Tibial artery (tissue), 4 donors: ENCODE measurements around the gene PPM1J.
"Not testable (repeated sequence)": the region's sequence is repeated elsewhere in the genome, so short reads cannot be mapped to it uniquely, and the experiment has no call there.

Source experiments
- DNase-seq, 2 donors: peaks; one replicate each; pipeline ENCODE4 v3.0.0-alpha.2; 2019
- H3K27ac ChIP-seq, 2 donors: fragments of 200-600 bp; sonication (generic) in 1 of 2; 1 replicate in 1 of 2; 2 replicates in 1 of 2; pipeline ENCODE4 v1.5.1; 2018 to 2019; ENCODE audit warnings: mild to moderate bottlenecking in 1 of 2
- H3K27me3 ChIP-seq, 2 donors: fragments of 200-600 bp; sonication (generic) in 1 of 2; one replicate each; pipeline versions ENCODE4 v1.5.1 to v1.6.0; 2016 to 2019
- H3K36me3 ChIP-seq, 3 donors: fragments of 200-600 bp; sonication (generic) in 2 of 3; one replicate each; pipeline ENCODE4 v1.5.1; 2016 to 2019; ENCODE audit warnings: mild to moderate bottlenecking in 2 of 3
- H3K4me1 ChIP-seq, 4 donors: fragments of 200-600 bp; sonication (generic) in 2 of 4; 1 replicate in 3 of 4; 2 replicates in 1 of 4; pipeline ENCODE4 v1.5.1; 2016 to 2019
- H3K4me3 ChIP-seq, 2 donors: fragments of 200-600 bp; sonication (generic) in 1 of 2; 1 replicate in 1 of 2; 2 replicates in 1 of 2; pipeline ENCODE4 v1.5.1; 2018 to 2019; ENCODE audit warnings: mild to moderate bottlenecking in 2 of 2
- H3K9me3 ChIP-seq, 3 donors: fragments of 200-600 bp; sonication (generic) in 1 of 3; one replicate each; pipeline ENCODE4 v1.5.1; 2016 to 2019
- CTCF ChIP-seq, 2 experiments: fragments of 200-600 bp in 1 of 2; fragments of 450-650 bp in 1 of 2; IDR thresholded peaks; one replicate each; pipeline ENCODE4 v1.5.1; 2017 to 2019; ENCODE audit warnings: antibody characterized with exemption in 2 of 2, mild to moderate bottlenecking in 1 of 2, moderate library complexity in 1 of 2
- intact Hi-C: fragments of 100-400 bp; cut with DNase I; formaldehyde crosslinking; loops from one replicate; pipeline ENCODE4 v1.15.0; 2023; ENCODE audit warnings: low total_unique reads

The PPM1J gene

GRCh38 chr1:112722601-112723510 lies 7.7 kb upstream of the PPM1J start:
- intact Hi-C loops: no loop called here
- peaks cover 0 to 20% (median 15%) of the 10 kb centered on the region in 4 donors for H3K4me1 ChIP-seq
- no peak for TF ChIP-seq CTCF (IDR thresholded peaks at IDR 0.05)
- no peak overlapping the region for H3K27ac ChIP-seq
- H3K9me3 ChIP-seq: no peaks in the 10 kb centered on the region
- peak overlapping the region in 1 of 2 donors; percentile 23 for H3K4me3 ChIP-seq
- peak in 1 of 2 donors; percentile 61 for DNase-seq
- peaks cover 0 to 25% of the 10 kb centered on the region in 2 donors for H3K27me3 ChIP-seq
- H3K36me3 ChIP-seq: no peaks in the 10 kb centered on the region

GRCh38 chr1:112721966-112722524 lies 6.9 kb upstream of the PPM1J start:
- intact Hi-C loops: loop anchor here (2.0 kb wide), 1 partner anchor 351 kb away; the partner anchor contains the start of gene LRIG2
- H3K4me1 ChIP-seq: peaks cover 0 to 20% (median 15%) of the 10 kb centered on the region in 4 donors
- no peak for TF ChIP-seq CTCF (IDR thresholded peaks at IDR 0.05)
- H3K36me3 ChIP-seq: no peaks in the 10 kb centered on the region
- peaks cover 0 to 25% of the 10 kb centered on the region in 2 donors for H3K27me3 ChIP-seq
- H3K9me3 ChIP-seq: no peaks in the 10 kb centered on the region
- no peak overlapping the region for H3K27ac ChIP-seq
- peak in 1 of 2 donors; percentile 53 for DNase-seq
- H3K4me3 ChIP-seq: no peak overlapping the region

GRCh38 chr1:112721294-112721693 lies 6.2 kb upstream of the PPM1J start:
- not testable (repeated sequence) for H3K9me3 ChIP-seq, H3K27ac ChIP-seq, DNase-seq, H3K4me3 ChIP-seq, H3K36me3 ChIP-seq
- intact Hi-C loops: loop anchor here (2.0 kb wide), 1 partner anchor 352 kb away; the partner anchor contains the start of gene LRIG2
- Histone ChIP-seq H3K4me1 (peaks cover 0 to 23% (median 15%) of the 10 kb centered on the region in 4 donors), H3K27me3 (peaks cover 0 to 25% of the 10 kb centered on the region in 2 donors)

- H3K9me3 ChIP-seq: no peaks in the 10 kb centered on the region
- H3K27me3 ChIP-seq: peaks cover 0 to 25% of the 10 kb centered on the region in 2 donors
- peak in 1 of 2 donors; percentile 31 for DNase-seq
- H3K27ac ChIP-seq: no peak overlapping the region
- peaks cover 0 to 28% (median 17%) of the 10 kb centered on the region in 4 donors for H3K4me1 ChIP-seq
- H3K4me3 ChIP-seq: no peak overlapping the region
- TF ChIP-seq CTCF (IDR thresholded peaks at IDR 0.05): no peak
- H3K36me3 ChIP-seq: no peaks in the 10 kb centered on the region
- intact Hi-C loops: loop anchor here (2.0 kb wide), 1 partner anchor 352 kb away; the partner anchor contains the start of gene LRIG2
Measured at GRCh38 chr1:112720800-112721199, 5.7 kb upstream of the PPM1J start.

GRCh38 chr1:112719706-112720105 lies 4.6 kb upstream of the PPM1J start:
- intact Hi-C loops: loop anchor here (2.0 to 10.0 kb wide), 3 partner anchors 83 to 353 kb away; partner anchors contain the start of genes LRIG2 and SLC16A1
- Histone ChIP-seq H3K36me3 (no peaks in the 10 kb centered on the region), H3K9me3 (no peaks in the 10 kb centered on the region), H3K27me3 (peaks cover 0 to 25% of the 10 kb centered on the region in 2 donors), H3K4me3 (no peak overlapping the region), H3K4me1 (peaks cover 0 to 37% (median 20%) of the 10 kb centered on the region in 4 donors), H3K27ac (no peak overlapping the region)
- TF ChIP-seq CTCF (IDR thresholded peaks at IDR 0.05): no peak
- DNase-seq: peak in 1 of 2 donors; percentile 46
